Pancreas (tissue), 10 donors: Measurements from ENCODE around the gene SLC26A11. TPM values are rescaled to one million over a fixed set of nuclear protein-coding genes. Genes with fewer than 3 reads are reported as not detected.

ENCODE experiments used
- ATAC-seq, 4 donors: fragments of 200-7000 bp; cut with Tn5 transposase; one replicate each; pipeline versions ENCODE4 v1.8.0 to v1.9.1; 2020; ENCODE audit warnings: mild to moderate bottlenecking in 4 of 4, moderate library complexity in 4 of 4
- DNase-seq, 6 donors: peaks; one replicate each; pipeline ENCODE4 v3.0.0-alpha.2; 2020
- FAIRE-seq: peaks from 2 replicates; lab custom pipeline; 2012; peaks lifted over from hg19 to GRCh38; lab: Jason Lieb, UNC
- H3K27ac ChIP-seq, 4 donors: fragments of 200-600 bp; sonication (generic); 1 replicate in 3 of 4; 2 replicates in 1 of 4; pipeline versions ENCODE4 v1.5.0 to v1.8.0; 2020
- H3K27me3 ChIP-seq, 4 donors: fragments of 200-600 bp; one replicate each; pipeline ENCODE4 v1.8.0; 2021
- H3K36me3 ChIP-seq, 3 donors: fragments of 200-600 bp; sonication (generic) in 1 of 3; one replicate each; pipeline versions ENCODE4 v1.5.0 to v1.8.0; 2020 to 2021
- H3K4me1 ChIP-seq, 3 donors: fragments of 200-600 bp; one replicate each; pipeline ENCODE4 v1.8.0; 2021
- H3K4me3 ChIP-seq, 4 donors: fragments of 200-600 bp; sonication (generic) in 2 of 4; one replicate each; pipeline versions ENCODE4 v1.5.0 to v1.8.0; 2020 to 2021
- H3K9me3 ChIP-seq, 4 donors: fragments of 200-600 bp; one replicate each; pipeline ENCODE4 v1.8.0; 2021
- whole genome bisulfite sequencing, 2 donors: extraction: QIAGEN DNeasy Blood & Tissue Kit; methylation state at CpG; one replicate each; pipeline ENCODE4 v1.1.7; 2013; 5-methylcytosine and 5-hydroxymethylcytosine counted together
- intact Hi-C, 3 donors: fragments of 100-400 bp; cut with DNase I; formaldehyde crosslinking; loops; one replicate each; pipeline versions ENCODE4 v1.11.1 to v1.14.2; 2022
- polyA plus RNA-seq, 2 donors: library from polyadenylated mRNA; stranded (reverse); fragments of 200-250 nt; gene quantifications; one replicate each; pipeline ENCODE4 v1.2.3, GENCODE V29; 2013
- total RNA-seq, 6 donors: library from RNA; stranded (reverse); fragmentation: NEBNext Ultra II Directional in 4 of 6; extraction: Animal tissue kit (Norgen Biotek cat#: 25700) in 4 of 6; gene quantifications; one replicate each; pipeline versions ENCODE4 v1.2.1 to v1.2.4, GENCODE V29; 2021 to 2023
- TF ChIP-seq, protein P1 (sequence below), 4 donors: fragments of 200-600 bp; sonication (generic) in 3 of 4; IDR thresholded peaks; one replicate each; pipeline versions ENCODE4 v1.5.0 to v1.8.0; 2021; ENCODE audit warnings: antibody characterized with exemption in 4 of 4
- donor health status: healthy with polysubstance abuse.
- donor health status: DM: no; HTN: no; CAD: no; lungs with moderate emphysema.
- donor health status: DM: no; HTN: no; CAD: no.
- donor health status: control.
- donor health status: control.
- donor health status: Bipolar disorder and iron deficiency.
- donor health status: DM: yes; HTN: yes; CAD: no.
- donor health status: DM: no; HTN: no; CAD: no.
- donor health status: DM: no; HTN: no; CAD: no.
- donor health status: DM: yes; HTN: yes; CAD: no.

SLC26A11 gene
- total and polyA plus RNA-seq, 8 donors, result 5.1 to 23.6 (median 8.8) TPM

DNA sequence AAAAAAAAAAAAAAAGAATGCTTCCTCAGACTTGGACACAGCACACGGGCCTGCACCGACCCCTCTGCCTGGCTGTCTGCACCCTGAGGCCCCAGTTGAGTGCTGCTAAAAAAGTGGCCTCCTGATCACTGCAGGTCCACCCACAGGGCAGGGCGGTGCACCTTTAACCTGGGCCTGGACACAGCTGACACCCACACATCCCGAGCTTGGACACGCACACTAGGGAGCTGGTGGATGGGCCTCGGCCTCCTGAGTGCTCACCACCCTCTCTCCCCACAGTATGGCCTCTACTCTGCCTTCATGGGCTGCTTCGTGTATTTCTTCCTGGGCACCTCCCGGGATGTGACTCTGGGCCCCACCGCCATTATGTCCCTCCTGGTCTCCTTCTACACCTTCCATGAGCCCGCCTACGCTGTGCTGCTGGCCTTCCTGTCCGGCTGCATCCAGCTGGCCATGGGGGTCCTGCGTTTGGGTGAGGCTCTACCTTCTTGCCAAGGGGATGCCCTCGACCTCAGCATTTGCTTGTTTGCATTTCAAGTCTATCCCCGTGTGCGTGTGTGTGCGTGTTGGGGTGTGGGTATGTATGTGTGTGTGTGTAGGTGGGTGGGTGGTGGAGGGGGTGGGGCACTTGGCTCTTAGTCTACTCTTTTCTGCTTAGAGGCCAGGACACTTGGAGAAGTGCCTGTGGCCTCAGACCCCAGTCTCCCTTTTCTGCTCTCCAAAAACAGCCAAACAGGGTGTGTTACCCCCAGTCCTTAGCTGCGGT, 2.3 kb downstream of the SLC26A11 start:
- Histone ChIP-seq H3K4me3 (no peak overlapping the region), H3K36me3 (no peaks in the 10 kb centered on the region), H3K9me3 (no peaks in the 10 kb centered on the region), H3K27ac (no peak overlapping the region), H3K27me3 (no peaks in the 10 kb centered on the region), H3K4me1 (peaks cover 0 to 2% (median 0%) of the 10 kb centered on the region in 3 donors)
- WGBS, 2 donors, result 88 to 92% methylated on average over 18 of the region's 18 CpGs
- FAIRE-seq, result no peak
- peak in 2 of 6 donors; percentile 20 to 30 for DNase-seq
- intact Hi-C loops, result no loop called here
- TF ChIP-seq, protein P1, sequence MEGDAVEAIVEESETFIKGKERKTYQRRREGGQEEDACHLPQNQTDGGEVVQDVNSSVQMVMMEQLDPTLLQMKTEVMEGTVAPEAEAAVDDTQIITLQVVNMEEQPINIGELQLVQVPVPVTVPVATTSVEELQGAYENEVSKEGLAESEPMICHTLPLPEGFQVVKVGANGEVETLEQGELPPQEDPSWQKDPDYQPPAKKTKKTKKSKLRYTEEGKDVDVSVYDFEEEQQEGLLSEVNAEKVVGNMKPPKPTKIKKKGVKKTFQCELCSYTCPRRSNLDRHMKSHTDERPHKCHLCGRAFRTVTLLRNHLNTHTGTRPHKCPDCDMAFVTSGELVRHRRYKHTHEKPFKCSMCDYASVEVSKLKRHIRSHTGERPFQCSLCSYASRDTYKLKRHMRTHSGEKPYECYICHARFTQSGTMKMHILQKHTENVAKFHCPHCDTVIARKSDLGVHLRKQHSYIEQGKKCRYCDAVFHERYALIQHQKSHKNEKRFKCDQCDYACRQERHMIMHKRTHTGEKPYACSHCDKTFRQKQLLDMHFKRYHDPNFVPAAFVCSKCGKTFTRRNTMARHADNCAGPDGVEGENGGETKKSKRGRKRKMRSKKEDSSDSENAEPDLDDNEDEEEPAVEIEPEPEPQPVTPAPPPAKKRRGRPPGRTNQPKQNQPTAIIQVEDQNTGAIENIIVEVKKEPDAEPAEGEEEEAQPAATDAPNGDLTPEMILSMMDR (IDR thresholded peaks at IDR 0.05), result no peak
- no peak for ATAC-seq

DNA sequence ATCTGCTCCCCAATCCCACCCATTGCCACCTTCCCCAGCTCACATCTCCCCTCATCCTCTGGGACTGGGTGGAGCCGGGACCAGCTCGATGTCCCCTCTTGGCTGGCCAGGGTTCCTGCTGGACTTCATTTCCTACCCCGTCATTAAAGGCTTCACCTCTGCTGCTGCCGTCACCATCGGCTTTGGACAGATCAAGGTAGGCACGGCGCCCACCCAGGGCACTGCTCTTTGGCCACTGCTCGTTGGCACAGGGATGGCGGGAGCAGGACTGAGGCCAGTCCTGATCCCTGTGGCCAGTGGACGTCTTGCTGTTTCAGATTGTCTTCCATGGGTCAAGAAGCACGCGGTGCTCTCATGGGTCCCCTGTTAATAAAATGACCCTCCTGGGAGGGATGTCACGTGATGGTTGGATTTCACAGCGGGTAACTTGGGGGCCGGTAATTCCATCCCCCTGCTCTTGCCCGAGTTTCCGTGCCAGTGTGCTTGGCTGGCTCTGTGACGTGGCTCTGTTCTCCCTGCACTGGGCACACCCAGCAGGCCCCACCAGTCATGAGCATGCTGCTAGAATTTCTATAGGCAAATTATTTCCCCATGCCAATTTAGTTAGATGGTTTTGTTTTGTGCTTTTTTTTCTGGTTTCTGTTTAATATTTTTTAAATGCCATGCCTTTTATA, 3.1 kb downstream of the SLC26A11 start:
- H3K27me3 ChIP-seq, result no peaks in the 10 kb centered on the region
- 91 to 93% methylated on average over 18 of the region's 18 CpGs for WGBS, 2 donors
- DNase-seq, result peak in 2 of 6 donors; percentile 15 to 37
- peaks cover 0 to 2% (median 0%) of the 10 kb centered on the region in 3 donors for H3K4me1 ChIP-seq
- H3K36me3 ChIP-seq, result no peaks in the 10 kb centered on the region
- intact Hi-C loops, result no loop called here
- no peak for FAIRE-seq
- no peak for ATAC-seq
- H3K4me3 ChIP-seq, result no peak overlapping the region
- no peaks in the 10 kb centered on the region for H3K9me3 ChIP-seq
- TF ChIP-seq, protein P1 (IDR thresholded peaks at IDR 0.05), result no peak
- H3K27ac ChIP-seq, result no peak overlapping the region

DNA sequence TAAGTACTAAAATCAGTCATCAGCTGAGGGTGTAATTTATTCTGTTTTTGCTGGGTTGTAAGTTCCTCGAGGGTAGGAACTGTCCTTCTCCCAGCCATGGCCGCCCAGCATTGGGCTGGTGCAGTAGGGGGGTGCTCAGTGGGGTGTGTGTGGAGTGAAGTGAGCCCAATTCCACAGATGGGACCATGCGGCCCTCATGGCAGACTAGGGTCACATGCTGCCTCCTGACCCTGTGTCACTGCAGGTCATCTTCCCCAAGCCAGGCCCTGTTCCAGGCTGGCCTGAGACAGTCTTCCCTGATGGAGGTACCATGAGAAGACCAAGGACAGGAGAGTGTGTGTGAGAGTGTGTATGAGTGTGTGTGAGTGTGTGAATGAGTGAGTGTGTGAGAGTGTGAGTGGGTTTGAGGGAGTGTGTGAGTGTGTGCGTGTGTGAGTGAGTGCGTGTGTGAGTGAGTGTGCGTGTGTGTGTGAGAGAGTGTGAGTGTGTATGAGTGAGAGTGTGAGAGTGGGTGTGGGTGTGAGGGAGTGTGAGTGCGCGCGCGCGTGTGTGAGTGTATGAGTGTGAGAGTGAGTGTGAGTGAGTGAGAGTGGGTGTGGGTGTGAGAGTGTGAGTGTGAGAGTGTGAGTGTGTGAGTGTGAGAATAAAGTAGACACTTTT, 3.7 kb downstream of the SLC26A11 start:
- no peaks in the 10 kb centered on the region for H3K36me3 ChIP-seq
- H3K9me3 ChIP-seq, result no peaks in the 10 kb centered on the region
- TF ChIP-seq, protein P1 (IDR thresholded peaks at IDR 0.05), result no peak
- FAIRE-seq, result no peak
- no peak for ATAC-seq
- H3K4me1 ChIP-seq, result peaks cover 0 to 2% (median 0%) of the 10 kb centered on the region in 3 donors
- 87 to 91% methylated on average over 11 of the region's 11 CpGs for WGBS, 2 donors
- intact Hi-C loops, result no loop called here
- DNase-seq, result peak in 2 of 6 donors; percentile 6 to 25
- no peak overlapping the region for H3K4me3 ChIP-seq
- no peaks in the 10 kb centered on the region for H3K27me3 ChIP-seq
- H3K27ac ChIP-seq, result no peak overlapping the region

DNA sequence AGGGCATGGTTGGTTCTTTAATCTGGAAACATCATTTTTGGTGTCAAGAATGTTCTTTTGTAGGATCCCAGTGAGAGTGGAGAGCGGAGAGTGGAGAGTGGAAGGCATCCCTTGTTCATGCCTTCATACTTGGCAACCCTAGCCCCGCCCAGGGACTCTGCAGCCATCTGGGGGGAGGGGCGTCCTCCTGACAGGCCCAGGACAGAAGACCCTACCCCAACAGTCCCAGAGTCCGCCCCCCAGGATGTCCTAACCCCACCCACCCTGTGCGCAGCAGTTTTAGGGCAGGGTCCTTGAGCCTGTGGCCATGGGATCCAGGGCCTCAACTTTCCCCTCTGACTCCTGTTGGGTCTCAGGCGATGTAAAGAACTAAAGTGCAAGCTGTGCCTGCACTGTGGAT, 4.5 kb downstream of the SLC26A11 start:
- DNase-seq (peak in 2 of 6 donors; percentile 23 to 36), FAIRE-seq (no peak), ATAC-seq (no peak)
- TF ChIP-seq, protein P1 (IDR thresholded peaks at IDR 0.05), result no peak
- Histone ChIP-seq H3K27me3 (no peaks in the 10 kb centered on the region), H3K9me3 (no peaks in the 10 kb centered on the region), H3K4me3 (no peak overlapping the region), H3K27ac (no peak overlapping the region), H3K36me3 (no peaks in the 10 kb centered on the region), H3K4me1 (peaks cover 0 to 2% (median 0%) of the 10 kb centered on the region in 3 donors)
- intact Hi-C loops, result no loop called here
- WGBS, 2 donors, result 87 to 88% methylated on average over 6 of the region's 6 CpGs
